Activated T-cell treated with anti-CD3 and anti-CD28 coated beads, Interleukin-2, amount 50 U/mL, for 72 hours (primary cell): ENCODE results near the gene GOLGA8J. TPM values are rescaled to one million over a fixed set of nuclear protein-coding genes. Genes with fewer than 3 reads are reported as not detected.
"Not testable (repeated sequence)": the region's sequence is repeated elsewhere in the genome, so short reads cannot be mapped to it uniquely, and the experiment has no call there.

Source experiments
- ATAC-seq, 2 donors: fragments of 150-1000 bp; cut with Tn5 transposase; replicated peaks in 1 of 2; 2 replicates each; pipeline ENCODE4 v1.10.0; 2021; ENCODE audit warnings: moderate library complexity in 2 of 2, mild to moderate bottlenecking in 1 of 2
- DNase-seq, 2 donors: peaks; one replicate each; pipeline ENCODE4 v3.0.0; 2021 to 2022; ENCODE audit warnings: mixed read lengths in 1 of 2
- H3K27ac Mint-ChIP-seq: one replicate; pipeline ENCODE4 v1.8.0; 2022; ENCODE audit warnings: mild to moderate bottlenecking, moderate library complexity, mixed read lengths
- H3K27me3 Mint-ChIP-seq: one replicate; pipeline ENCODE4 v1.8.0; 2022; ENCODE audit warnings: low read depth, mixed read lengths
- H3K36me3 Mint-ChIP-seq, 2 donors: one replicate each; pipeline ENCODE4 v1.8.0; 2022; ENCODE audit warnings: mixed read lengths in 2 of 2, mild to moderate bottlenecking in 1 of 2; ENCODE audit not compliant: insufficient read depth in 2 of 2
- H3K4me1 Mint-ChIP-seq: one replicate; pipeline ENCODE4 v1.8.0; 2022; ENCODE audit warnings: low read depth, mixed read lengths
- H3K4me3 Mint-ChIP-seq, 2 donors: one replicate each; pipeline ENCODE4 v1.8.0; 2022; ENCODE audit warnings: mild to moderate bottlenecking in 2 of 2, mixed read lengths in 2 of 2, moderate library complexity in 2 of 2
- H3K9me3 Mint-ChIP-seq, 2 donors: one replicate each; pipeline ENCODE4 v1.8.0; 2022; ENCODE audit warnings: mixed read lengths in 2 of 2
- total RNA-seq, 2 donors: library from RNA; stranded (reverse); gene quantifications; one replicate each; pipeline ENCODE4 v1.2.3, GENCODE V29; 2022

Gene GOLGA8J
- total RNA-seq, 2 donors from 2014 or later = not detected

- not testable (repeated sequence) for DNase-seq, H3K4me1 Mint-ChIP-seq, H3K27ac Mint-ChIP-seq, H3K4me3 Mint-ChIP-seq, H3K27me3 Mint-ChIP-seq, H3K9me3 Mint-ChIP-seq, ATAC-seq, H3K36me3 Mint-ChIP-seq
These were observed 47.3 kb downstream of the GOLGA8J start for GRCh38 chr15:30130066-30130465.

DNA sequence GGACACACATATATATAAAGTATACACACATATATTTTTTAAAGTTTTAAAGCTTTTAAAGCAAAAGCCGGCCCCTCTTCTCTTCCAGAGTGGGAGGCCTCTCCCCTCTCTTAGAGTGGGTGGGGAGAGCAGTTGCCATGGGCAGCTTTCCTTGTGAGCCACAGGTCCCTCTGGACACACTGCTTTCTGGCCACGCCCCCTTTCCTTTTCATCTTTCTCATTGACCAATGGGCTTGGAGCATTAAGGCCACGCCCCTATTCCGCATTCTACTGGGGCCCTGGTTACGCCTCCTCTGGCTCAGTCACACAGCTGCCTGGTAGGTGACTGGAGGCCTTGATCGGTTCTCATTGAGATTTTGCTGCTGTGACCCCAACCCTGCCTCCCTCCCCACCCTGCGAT is 52.0 kb downstream of the GOLGA8J start, which contains the start of gene GOLGA8T:
GOLGA8T (plus strand) TSS at position 301 of the 400 bp plus-strand sequence; CDS start at position 399, 98 bp downstream.
- not testable (repeated sequence) for H3K27ac Mint-ChIP-seq, H3K27me3 Mint-ChIP-seq, H3K36me3 Mint-ChIP-seq, H3K4me3 Mint-ChIP-seq, H3K9me3 Mint-ChIP-seq, ATAC-seq, H3K4me1 Mint-ChIP-seq, DNase-seq

Other genes with a start within 250 kb of the GOLGA8J start
- under 1 TPM in 1 of 2 donors, not detected in 1; 0.19 TPM for gene GOLGA8T, start 52.1 kb downstream of the GOLGA8J start, total RNA-seq